ENCODE results near the gene WWC1. TPM values are rescaled to one million over a fixed set of nuclear protein-coding genes. Genes with fewer than 3 reads are reported as not detected.

WWC1 gene
- total RNA-seq, 1 experiment from 2014 or later = 97.7 TPM

GRCh38 chr5:168329302-168329701 is 37.9 kb downstream of the WWC1 start:
- BruUV-seq (replicated peaks) = no TSS peak
- Histone ChIP-seq H3K4me1 (replicated peaks; ENCODE audit: insufficient read depth) (peaks cover 99% of the 10 kb centered on the region), H3K27me3 (ENCODE audit: insufficient read depth, low read depth) (no peaks in the 10 kb centered on the region), H3K79me2 (ENCODE audit: low read depth) (peaks cover 88% of the 10 kb centered on the region), H3K36me3 (ENCODE audit: low read depth) (no peaks in the 10 kb centered on the region), H3K4me3 (peak overlapping the region; percentile 39; the same call in 1 of the 2 replicates), H3K27ac (peak overlapping the region; percentile 78), H2AFZ (no peak overlapping the region), H4K20me1 (ENCODE audit: insufficient read depth) (0 out of 2 replicates have a peak, but pooled peaks cover 5% of the 10 kb centered on the region), H3K9me2 (ENCODE audit: insufficient read depth) (no peaks in the 10 kb centered on the region), H3K9me3 (ENCODE audit: insufficient read depth, low read depth) (no peaks in the 10 kb centered on the region), H3F3A (ENCODE audit: insufficient read depth, low read depth) (peaks cover 83% of the 10 kb centered on the region), H3K4me2 (peak overlapping the region; percentile 76)
- ChIA-PET POLR2A (ENCODE audit: unreplicated experiment) (interaction anchor here (0.6 kb wide), 1 partner anchor 37 kb away, joined by 3 read pairs; no protein-coding TSS in a partner anchor), CTCF (interaction anchor here (0.6 kb wide), 2 partner anchors 29 to 38 kb away, joined by 3 read pairs; partner anchors contain the start of gene WWC1)
- peak in 1 of 2 experiments; percentile 75 for DNase-seq
- TF ChIP-seq EZH2 (IDR thresholded peaks at IDR 0.05; ENCODE audit: low read depth) = no peak
- intact Hi-C loops (cut with micrococcal nuclease; ENCODE audit: unreplicated experiment) = no loop called here

DNA sequence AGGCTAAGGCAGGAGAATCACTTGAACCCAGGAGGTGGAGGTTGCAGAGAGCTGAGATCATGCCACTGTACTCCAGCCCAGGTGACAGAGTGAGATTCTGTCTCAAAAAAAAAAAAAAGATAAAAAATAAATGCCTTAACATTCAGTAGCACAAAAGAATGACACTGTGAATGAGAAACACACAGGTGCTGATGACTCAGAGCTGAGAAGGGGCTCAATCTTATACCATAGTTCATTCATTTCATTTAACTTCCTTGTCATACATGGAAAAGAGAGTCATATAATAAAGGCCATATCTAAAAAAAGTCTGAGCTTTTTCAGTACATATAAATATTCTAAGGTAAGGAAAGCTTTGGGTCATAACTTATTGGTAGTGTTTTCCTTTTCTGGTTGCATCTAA is 40.6 kb downstream of the WWC1 start:
- no peak for TF ChIP-seq CTCF (conservative IDR thresholded peaks at IDR 0.05)
- no peak for TF ChIP-seq EZH2 (IDR thresholded peaks at IDR 0.05; ENCODE audit: low read depth)
- no TSS peak for BruUV-seq (replicated peaks)
- no peaks in the 10 kb centered on the region for H3K27me3 ChIP-seq (ENCODE audit: insufficient read depth, low read depth)
- peak in 1 of 2 experiments; percentile 90 for DNase-seq
- intact Hi-C loops (cut with micrococcal nuclease; ENCODE audit: unreplicated experiment) = no loop called here
- H3K9me3 ChIP-seq (ENCODE audit: insufficient read depth, low read depth) = no peaks in the 10 kb centered on the region
- H3K79me2 ChIP-seq (ENCODE audit: low read depth) = peaks cover 94% of the 10 kb centered on the region
- peaks cover 89% of the 10 kb centered on the region for H3K4me1 ChIP-seq (replicated peaks; ENCODE audit: insufficient read depth)
- 0 out of 2 replicates have a peak, but pooled peaks cover 5% of the 10 kb centered on the region for H4K20me1 ChIP-seq (ENCODE audit: insufficient read depth)
- CTCF ChIA-PET = interaction anchor here (1.0 kb wide), 1 partner anchor 16 kb away, joined by 3 read pairs; no protein-coding TSS in a partner anchor
- H3K4me2 ChIP-seq = peak overlapping the region; percentile 76
- no peak overlapping the region for H2AFZ ChIP-seq
- POLR2A ChIA-PET (ENCODE audit: unreplicated experiment) = interaction anchor here (0.6 to 0.7 kb wide), 3 partner anchors 8 to 33 kb away, joined by 3 to 7 read pairs (median 4); no protein-coding TSS in a partner anchor
- no peak overlapping the region for H3K4me3 ChIP-seq
- H3K27ac ChIP-seq = peak overlapping the region; percentile 33
- no peaks in the 10 kb centered on the region for H3K9me2 ChIP-seq (ENCODE audit: insufficient read depth)
- H3K36me3 ChIP-seq (ENCODE audit: low read depth) = no peaks in the 10 kb centered on the region
- peaks cover 75% of the 10 kb centered on the region for H3F3A ChIP-seq (ENCODE audit: insufficient read depth, low read depth)

- H3K27ac ChIP-seq = peak overlapping the region; percentile 62
- no peaks in the 10 kb centered on the region for H3K27me3 ChIP-seq (ENCODE audit: insufficient read depth, low read depth)
- H3K36me3 ChIP-seq (ENCODE audit: low read depth) = no peaks in the 10 kb centered on the region
- BruUV-seq (replicated peaks) = TSS peak; percentile 94
- H3K4me2 ChIP-seq = peak overlapping the region; percentile 31
- CTCF ChIA-PET = interaction anchor here (1.5 to 2.2 kb wide), 2 partner anchors 9 to 14 kb away, joined by 4 to 8 read pairs; no protein-coding TSS in a partner anchor
- no peaks in the 10 kb centered on the region for H3K9me2 ChIP-seq (ENCODE audit: insufficient read depth)
- 0 out of 2 replicates have a peak, but pooled peaks cover under 1% of the 10 kb centered on the region for H4K20me1 ChIP-seq (ENCODE audit: insufficient read depth)
- peaks cover 58% of the 10 kb centered on the region for H3F3A ChIP-seq (ENCODE audit: insufficient read depth, low read depth)
- POLR2A ChIA-PET (ENCODE audit: unreplicated experiment) = interaction anchor here (0.5 to 1.3 kb wide), 6 partner anchors 9 to 369 kb away, joined by 3 to 20 read pairs (median 5); no protein-coding TSS in a partner anchor
- H3K4me1 ChIP-seq (replicated peaks; ENCODE audit: insufficient read depth) = peaks cover 75% of the 10 kb centered on the region
- no peak overlapping the region for H3K4me3 ChIP-seq
- no peak for TF ChIP-seq CTCF (conservative IDR thresholded peaks at IDR 0.05)
- no peak for TF ChIP-seq EZH2 (IDR thresholded peaks at IDR 0.05; ENCODE audit: low read depth)
- peaks cover 96% of the 10 kb centered on the region for H3K79me2 ChIP-seq (ENCODE audit: low read depth)
- DNase-seq = no peak
- no peaks in the 10 kb centered on the region for H3K9me3 ChIP-seq (ENCODE audit: insufficient read depth, low read depth)
- H2AFZ ChIP-seq = no peak overlapping the region
- intact Hi-C loops (cut with micrococcal nuclease; ENCODE audit: unreplicated experiment) = loop anchor here (1.0 kb wide), 6 partner anchors 9 to 43 kb away; partner anchors contain the start of gene WWC1
Measured at GRCh38 chr5:168334280-168334679, 42.8 kb downstream of the WWC1 start.

All from PC-9 (cell line).